Thoracic aorta (tissue), 2 donors: ENCODE data around the gene CDSN. TPM values are rescaled to one million over a fixed set of nuclear protein-coding genes. Genes with fewer than 3 reads are reported as not detected.

Experiments
- ATAC-seq: fragments of 150-250 bp; one replicate; pipeline ENCODE4 v1.8.0; 2017; ENCODE audit warnings: low read depth; ENCODE audit not compliant: insufficient number of reproducible peaks, low FRiP score
- DNase-seq: peaks from one replicate; pipeline ENCODE4 v3.0.0-alpha.2; 2020; ENCODE audit warnings: low spot score
- H3K27ac ChIP-seq, 2 donors: fragments of 200-600 bp; sonication (generic); 1 replicate in 1 of 2; 2 replicates in 1 of 2; pipeline ENCODE4 v1.5.1; 2016; ENCODE audit warnings: mild to moderate bottlenecking in 2 of 2, moderate library complexity in 2 of 2
- H3K27me3 ChIP-seq: fragments of 200-600 bp; sonication (generic); replicated peaks from 2 replicates; pipeline ENCODE4 v1.6.0; 2016; ENCODE audit warnings: mild to moderate bottlenecking; ENCODE audit not compliant: insufficient read depth
- H3K36me3 ChIP-seq: fragments of 200-600 bp; sonication (generic); one replicate; pipeline ENCODE4 v1.5.1; 2016
- H3K4me1 ChIP-seq, 2 donors: fragments of 200-600 bp; sonication (generic); 1 replicate in 1 of 2; 2 replicates in 1 of 2; pipeline versions ENCODE4 v1.5.1 to v1.6.0; 2016; ENCODE audit warnings: low read depth in 2 of 2, mild to moderate bottlenecking in 1 of 2; ENCODE audit not compliant: control insufficient read depth in 1 of 2
- H3K4me3 ChIP-seq: fragments of 200-600 bp; sonication (generic); 2 replicates; pipeline ENCODE4 v1.5.1; 2016; ENCODE audit warnings: mild to moderate bottlenecking
- H3K9me3 ChIP-seq: fragments of 200-600 bp; sonication (generic); 2 replicates; pipeline ENCODE4 v1.5.1; 2016
- CTCF ChIP-seq: fragments of 200-600 bp; sonication (generic); IDR thresholded peaks from one replicate; pipeline ENCODE4 v1.5.1; 2019; ENCODE audit warnings: antibody characterized with exemption
- total RNA-seq, 2 donors: library from RNA; depleted of rRNA; stranded (reverse); fragments of >200 nt; gene quantifications; one replicate each; pipeline versions ENCODE4 v1.1.0 to v1.2.3, GENCODE V29; 2016

The CDSN gene
- total RNA-seq, 2 donors from 2014 or later: 0.28 to 1.6 TPM

GRCh38 chr6:31149827-31150447 lies 29.7 kb upstream of the CDSN start:
- no peaks in the 10 kb centered on the region for H3K9me3 ChIP-seq
- DNase-seq: no peak
- no peak overlapping the region for H3K27ac ChIP-seq
- H3K4me3 ChIP-seq: no peak overlapping the region
- no peak for ATAC-seq
- no peaks in the 10 kb centered on the region for H3K4me1 ChIP-seq
- H3K27me3 ChIP-seq: no peaks in the 10 kb centered on the region
- peaks cover 11% of the 10 kb centered on the region for H3K36me3 ChIP-seq
- TF ChIP-seq CTCF: no peak

GRCh38 chr6:31145386-31145785 lies 25.1 kb upstream of the CDSN start:
- no peak for TF ChIP-seq CTCF
- no peaks in the 10 kb centered on the region for H3K27me3 ChIP-seq
- DNase-seq: no peak
- no peak overlapping the region for H3K4me3 ChIP-seq
- ATAC-seq: no peak
- H3K9me3 ChIP-seq: no peaks in the 10 kb centered on the region
- peaks cover 9% of the 10 kb centered on the region for H3K36me3 ChIP-seq
- peaks cover 9 to 12% of the 10 kb centered on the region in 2 donors for H3K4me1 ChIP-seq
- H3K27ac ChIP-seq: no peak overlapping the region

- Histone ChIP-seq H3K4me1 (peaks cover 9 to 12% of the 10 kb centered on the region in 2 donors), H3K36me3 (peaks cover 9% of the 10 kb centered on the region), H3K4me3 (no peak overlapping the region), H3K9me3 (no peaks in the 10 kb centered on the region), H3K27me3 (no peaks in the 10 kb centered on the region), H3K27ac (no peak overlapping the region)
- TF ChIP-seq CTCF: no peak
- no peak for ATAC-seq
- DNase-seq: no peak
Measured at GRCh38 chr6:31144970-31145340, 24.7 kb upstream of the CDSN start.

- peak overlapping the region in 1 of 2 donors; percentile 86 for H3K27ac ChIP-seq
- DNase-seq (no peak), ATAC-seq (no peak)
- no peak overlapping the region for H3K4me3 ChIP-seq
- no peaks in the 10 kb centered on the region for H3K27me3 ChIP-seq
- H3K9me3 ChIP-seq: no peaks in the 10 kb centered on the region
- peaks cover 9% of the 10 kb centered on the region for H3K36me3 ChIP-seq
- no peak for TF ChIP-seq CTCF
- H3K4me1 ChIP-seq: peaks cover 9 to 12% of the 10 kb centered on the region in 2 donors
Measured at GRCh38 chr6:31144296-31144969, 24.2 kb upstream of the CDSN start.

GRCh38 chr6:31143148-31143547 lies 22.9 kb upstream of the CDSN start:
- Histone ChIP-seq H3K27me3 (no peaks in the 10 kb centered on the region), H3K4me3 (no peak overlapping the region), H3K27ac (peak overlapping the region; percentile 70 to 86), H3K4me1 (peaks cover 9 to 12% of the 10 kb centered on the region in 2 donors), H3K9me3 (no peaks in the 10 kb centered on the region), H3K36me3 (peaks cover 7% of the 10 kb centered on the region)
- TF ChIP-seq CTCF: no peak
- ATAC-seq: peak; percentile 76
- peak; percentile 57 for DNase-seq
